NB4 (cell line): ENCODE measurements around the gene DPP4.

ENCODE experiments used
- MAX ChIP-seq: IDR thresholded peaks from 2 replicates; pipeline ENCODE4 v1.6.1; 2011; ENCODE audit warnings: low read depth, low read length
- POLR2A ChIP-seq: IDR thresholded peaks from 2 replicates; pipeline ENCODE4 v1.6.1; 2011; ENCODE audit warnings: mild to moderate bottlenecking; ENCODE audit not compliant: insufficient read length; ENCODE audit errors: extremely low read depth
- TF ChIP-seq, protein P1 (sequence below): IDR thresholded peaks from one replicate; pipeline ENCODE4 v1.5.1; 2012; ENCODE audit warnings: low read depth, low read length

- TF ChIP-seq, protein P1, sequence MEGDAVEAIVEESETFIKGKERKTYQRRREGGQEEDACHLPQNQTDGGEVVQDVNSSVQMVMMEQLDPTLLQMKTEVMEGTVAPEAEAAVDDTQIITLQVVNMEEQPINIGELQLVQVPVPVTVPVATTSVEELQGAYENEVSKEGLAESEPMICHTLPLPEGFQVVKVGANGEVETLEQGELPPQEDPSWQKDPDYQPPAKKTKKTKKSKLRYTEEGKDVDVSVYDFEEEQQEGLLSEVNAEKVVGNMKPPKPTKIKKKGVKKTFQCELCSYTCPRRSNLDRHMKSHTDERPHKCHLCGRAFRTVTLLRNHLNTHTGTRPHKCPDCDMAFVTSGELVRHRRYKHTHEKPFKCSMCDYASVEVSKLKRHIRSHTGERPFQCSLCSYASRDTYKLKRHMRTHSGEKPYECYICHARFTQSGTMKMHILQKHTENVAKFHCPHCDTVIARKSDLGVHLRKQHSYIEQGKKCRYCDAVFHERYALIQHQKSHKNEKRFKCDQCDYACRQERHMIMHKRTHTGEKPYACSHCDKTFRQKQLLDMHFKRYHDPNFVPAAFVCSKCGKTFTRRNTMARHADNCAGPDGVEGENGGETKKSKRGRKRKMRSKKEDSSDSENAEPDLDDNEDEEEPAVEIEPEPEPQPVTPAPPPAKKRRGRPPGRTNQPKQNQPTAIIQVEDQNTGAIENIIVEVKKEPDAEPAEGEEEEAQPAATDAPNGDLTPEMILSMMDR: no peak
- TF ChIP-seq MAX (no peak), POLR2A (no peak)
These were observed 98.8 kb downstream of the DPP4 start for GRCh38 chr2:161975062-161975812.
